ENCODE measurements around the gene SLC16A12.

GRCh38 chr10:89567576-89568245, 32.3 kb upstream of the SLC16A12 start:
- TF ChIP-seq CTCF (IDR thresholded peaks at IDR 0.05): no peak
- no peak for TF ChIP-seq POLR2A (IDR thresholded peaks at IDR 0.05)
